Endodermal cell (in vitro differentiated cells): ENCODE measurements around the gene SCAPER. TPM values are rescaled to one million over a fixed set of nuclear protein-coding genes. Genes with fewer than 3 reads are reported as not detected.

Experiments
- DNase-seq: peaks from one replicate; pipeline ENCODE4 v3.0.0-alpha.2; 2017
- H3K27ac ChIP-seq: 2 replicates; pipeline ENCODE4 v1.5.1; 2013; ENCODE audit warnings: mild to moderate bottlenecking, low read depth, low read length, moderate library complexity
- H3K27me3 ChIP-seq: 2 replicates; pipeline ENCODE4 v1.6.1; 2013; ENCODE audit warnings: mild to moderate bottlenecking, low read length, moderate library complexity; ENCODE audit not compliant: insufficient read depth, control insufficient read depth, poor library complexity, severe bottlenecking
- H3K36me3 ChIP-seq: 2 replicates; pipeline ENCODE4 v1.7.0; 2013; ENCODE audit warnings: mild to moderate bottlenecking, low read length, moderate library complexity; ENCODE audit not compliant: control insufficient read depth, insufficient read depth
- H3K4me1 ChIP-seq: one replicate; pipeline ENCODE4 v1.7.0; 2013; ENCODE audit warnings: low read length; ENCODE audit not compliant: control insufficient read depth, insufficient read depth
- H3K4me3 ChIP-seq: 2 replicates; pipeline ENCODE4 v1.5.1; 2013; ENCODE audit warnings: mild to moderate bottlenecking, low read length, moderate library complexity
- H3K9ac ChIP-seq: 2 replicates; pipeline ENCODE4 v1.6.1; 2013; ENCODE audit warnings: mild to moderate bottlenecking, low read length, moderate library complexity; ENCODE audit not compliant: poor library complexity, severe bottlenecking; ENCODE audit errors: extremely low read depth
- H3K9me3 ChIP-seq: 2 replicates; pipeline ENCODE4 v1.6.1; 2013; ENCODE audit warnings: mild to moderate bottlenecking, low read length, moderate library complexity; ENCODE audit not compliant: control insufficient read depth
- H3K27ac Mint-ChIP-seq: 2 replicates; pipeline ENCODE4 v1.8.0; 2020; ENCODE audit warnings: mixed read lengths
- H3K27me3 Mint-ChIP-seq: 2 replicates; pipeline ENCODE4 v1.8.0; 2021; ENCODE audit warnings: mild to moderate bottlenecking, mixed read lengths; ENCODE audit not compliant: insufficient read depth
- H3K36me3 Mint-ChIP-seq: 2 replicates; pipeline ENCODE4 v1.8.0; 2020; ENCODE audit warnings: low read depth, mixed read lengths
- H3K4me1 Mint-ChIP-seq: 2 replicates; pipeline ENCODE4 v1.8.0; 2020; ENCODE audit warnings: mixed read lengths
- H3K4me3 Mint-ChIP-seq: 2 replicates; pipeline ENCODE4 v1.8.0; 2020; ENCODE audit warnings: mild to moderate bottlenecking, moderate library complexity, mixed read lengths
- H3K9me3 Mint-ChIP-seq: 2 replicates; pipeline ENCODE4 v1.8.0; 2020; ENCODE audit warnings: mild to moderate bottlenecking, mixed read lengths
- CTCF ChIP-seq: fragments of 200-600 bp; sonication (generic); conservative IDR thresholded peaks from 2 replicates; pipeline ENCODE4 v1.5.0; 2021; ENCODE audit warnings: antibody characterized with exemption, mild to moderate bottlenecking
- WGBS, 2 experiments: methylation state at CpG; one replicate each; pipeline versions ENCODE4 v1.1.5 to v1.1.7; 2013; ENCODE audit warnings: missing lambda C conversion rate in 2 of 2, mixed read lengths in 1 of 2; ENCODE audit not compliant: insufficient coverage in 1 of 2, insufficient read length in 1 of 2; 5-methylcytosine and 5-hydroxymethylcytosine counted together
- total RNA-seq, 2 donors: library from RNA; stranded (reverse); fragmentation: NEBNext Ultra II Directional in 1 of 2; extraction: Animal tissue kit (Norgen Biotek cat#: 25700) in 1 of 2; gene quantifications; 2 replicates in 1 of 2; 3 replicates in 1 of 2; pipeline ENCODE4 v1.2.1, GENCODE V29; 2021

Gene SCAPER
- total RNA-seq, 2 donors from 2014 or later, result 8.9 to 12.2 TPM

GRCh38 chr15:76377751-76378150, 527.4 kb downstream of the SCAPER start:
- Histone ChIP-seq H3K4me3 (no peak overlapping the region), H3K9ac (no peak overlapping the region), H3K27me3 (no peaks in the 10 kb centered on the region), H3K4me1 (peaks cover 9% of the 10 kb centered on the region), H3K36me3 (no peaks in the 10 kb centered on the region), H3K9me3 (no peaks in the 10 kb centered on the region), H3K27ac (no peak overlapping the region)
- H3K36me3 Mint-ChIP-seq, result no peaks in the 10 kb centered on the region
- TF ChIP-seq CTCF, result no peak
- no peaks in the 10 kb centered on the region for H3K9me3 Mint-ChIP-seq
- no peak overlapping the region for H3K27ac Mint-ChIP-seq
- peaks cover 21% of the 10 kb centered on the region for H3K4me1 Mint-ChIP-seq
- DNase-seq, result no peak
- H3K4me3 Mint-ChIP-seq, result no peak overlapping the region
- peaks cover 2% of the 10 kb centered on the region for H3K27me3 Mint-ChIP-seq

- DNase-seq, result no peak
- H3K9me3 ChIP-seq, result no peaks in the 10 kb centered on the region
- Mint-ChIP-seq H3K4me3 (no peak overlapping the region), H3K9me3 (no peaks in the 10 kb centered on the region), H3K4me1 (peaks cover 21% of the 10 kb centered on the region), H3K27ac (no peak overlapping the region), H3K27me3 (peaks cover under 1% of the 10 kb centered on the region), H3K36me3 (no peaks in the 10 kb centered on the region)
- H3K27me3 ChIP-seq, result no peaks in the 10 kb centered on the region
- H3K27ac ChIP-seq, result peak overlapping the region; percentile 47
- 61% methylated on average over 2 of the region's 2 CpGs; no CpG with 5 or more reads in 1 of the 2 experiments for WGBS, 2 experiments
- H3K9ac ChIP-seq, result no peak overlapping the region
- no peak for TF ChIP-seq CTCF
- no peaks in the 10 kb centered on the region for H3K36me3 ChIP-seq
- H3K4me3 ChIP-seq, result no peak overlapping the region
- H3K4me1 ChIP-seq, result peaks cover 9% of the 10 kb centered on the region
These were observed 527.9 kb downstream of the SCAPER start for GRCh38 chr15:76377217-76377616.

- 68 to 87% methylated on average over 7 to 8 of the region's 8 CpGs for WGBS, 2 experiments
- no peak overlapping the region for H3K4me3 Mint-ChIP-seq
These were observed 528.3 kb downstream of the SCAPER start for GRCh38 chr15:76376816-76377215.

More at GRCh38 chr15:76376816-76377215, 528.3 kb downstream of the SCAPER start:
- peak overlapping the region; percentile 7 for H3K27ac Mint-ChIP-seq
- no peak overlapping the region for H3K4me3 ChIP-seq
- H3K9me3 ChIP-seq, result no peaks in the 10 kb centered on the region
- H3K36me3 Mint-ChIP-seq, result no peaks in the 10 kb centered on the region
- H3K4me1 Mint-ChIP-seq, result peaks cover 19% of the 10 kb centered on the region
- no peaks in the 10 kb centered on the region for H3K9me3 Mint-ChIP-seq
- no peak for TF ChIP-seq CTCF
- no peaks in the 10 kb centered on the region for H3K36me3 ChIP-seq
- peaks cover 2% of the 10 kb centered on the region for H3K27me3 Mint-ChIP-seq
- H3K9ac ChIP-seq, result no peak overlapping the region
- peak overlapping the region; percentile 47 for H3K27ac ChIP-seq
- no peak for DNase-seq
- H3K27me3 ChIP-seq, result no peaks in the 10 kb centered on the region
- H3K4me1 ChIP-seq, result peaks cover 9% of the 10 kb centered on the region
